ENCODE results near the gene ANOS1.
"Not testable (repeated sequence)": the region's sequence is repeated elsewhere in the genome, so short reads cannot be mapped to it uniquely, and the experiment has no call there.

DNA sequence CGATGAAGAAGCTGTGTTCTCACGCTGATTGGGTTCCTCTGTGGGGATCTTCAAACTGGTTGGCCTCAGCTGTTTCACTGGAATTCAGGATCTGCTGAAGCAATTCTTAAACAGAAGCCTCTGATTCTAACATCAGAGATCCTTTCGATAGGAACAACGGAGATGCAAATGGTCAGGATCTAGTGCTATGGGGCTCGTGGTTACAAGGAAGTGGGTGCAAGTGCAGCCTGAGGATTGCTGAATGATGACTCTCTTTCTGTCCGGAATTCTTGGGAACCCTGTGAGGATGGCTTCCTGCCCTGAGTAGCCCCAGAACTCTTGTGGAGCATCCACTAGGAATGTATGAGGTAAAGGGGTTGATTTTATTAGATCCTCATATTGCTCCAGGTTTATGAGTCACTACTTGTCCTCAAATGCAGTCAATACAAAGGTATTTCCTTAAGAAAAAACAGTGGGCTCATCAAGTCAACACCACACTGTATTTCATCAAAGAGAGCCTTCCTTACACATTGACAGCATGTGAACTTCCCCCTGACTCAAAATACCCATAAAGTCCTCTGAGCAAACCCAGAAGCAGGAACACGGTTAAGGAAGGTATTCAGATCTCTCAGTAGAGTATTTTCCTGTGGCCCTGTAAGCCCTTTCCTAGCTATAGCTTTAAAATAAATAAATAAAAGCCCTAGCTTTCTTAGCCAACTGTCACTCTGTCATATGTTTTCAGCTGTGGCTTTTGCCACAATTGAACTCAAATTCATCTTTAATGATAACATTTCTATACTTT lies 25.9 kb upstream of the ANOS1 start:
- TF ChIP-seq, protein P1, sequence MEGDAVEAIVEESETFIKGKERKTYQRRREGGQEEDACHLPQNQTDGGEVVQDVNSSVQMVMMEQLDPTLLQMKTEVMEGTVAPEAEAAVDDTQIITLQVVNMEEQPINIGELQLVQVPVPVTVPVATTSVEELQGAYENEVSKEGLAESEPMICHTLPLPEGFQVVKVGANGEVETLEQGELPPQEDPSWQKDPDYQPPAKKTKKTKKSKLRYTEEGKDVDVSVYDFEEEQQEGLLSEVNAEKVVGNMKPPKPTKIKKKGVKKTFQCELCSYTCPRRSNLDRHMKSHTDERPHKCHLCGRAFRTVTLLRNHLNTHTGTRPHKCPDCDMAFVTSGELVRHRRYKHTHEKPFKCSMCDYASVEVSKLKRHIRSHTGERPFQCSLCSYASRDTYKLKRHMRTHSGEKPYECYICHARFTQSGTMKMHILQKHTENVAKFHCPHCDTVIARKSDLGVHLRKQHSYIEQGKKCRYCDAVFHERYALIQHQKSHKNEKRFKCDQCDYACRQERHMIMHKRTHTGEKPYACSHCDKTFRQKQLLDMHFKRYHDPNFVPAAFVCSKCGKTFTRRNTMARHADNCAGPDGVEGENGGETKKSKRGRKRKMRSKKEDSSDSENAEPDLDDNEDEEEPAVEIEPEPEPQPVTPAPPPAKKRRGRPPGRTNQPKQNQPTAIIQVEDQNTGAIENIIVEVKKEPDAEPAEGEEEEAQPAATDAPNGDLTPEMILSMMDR (IDR thresholded peaks at IDR 0.05; ENCODE audit: low read length), result not testable (repeated sequence)
- not testable (repeated sequence) for TF ChIP-seq EZH2phosphoT487 (IDR thresholded peaks at IDR 0.05; ENCODE audit: low read length)
